GM19397 (cell line): Measurements from ENCODE around the gene EIF4E3.

Experiments
- ATAC-seq: cut with Tn5 transposase; IDR thresholded peaks from one replicate; pipeline ENCODE4 v1.9.1; 2021; ENCODE audit warnings: mild to moderate bottlenecking, moderate library complexity; ENCODE audit not compliant: unreplicated experiment

The EIF4E3 gene

DNA sequence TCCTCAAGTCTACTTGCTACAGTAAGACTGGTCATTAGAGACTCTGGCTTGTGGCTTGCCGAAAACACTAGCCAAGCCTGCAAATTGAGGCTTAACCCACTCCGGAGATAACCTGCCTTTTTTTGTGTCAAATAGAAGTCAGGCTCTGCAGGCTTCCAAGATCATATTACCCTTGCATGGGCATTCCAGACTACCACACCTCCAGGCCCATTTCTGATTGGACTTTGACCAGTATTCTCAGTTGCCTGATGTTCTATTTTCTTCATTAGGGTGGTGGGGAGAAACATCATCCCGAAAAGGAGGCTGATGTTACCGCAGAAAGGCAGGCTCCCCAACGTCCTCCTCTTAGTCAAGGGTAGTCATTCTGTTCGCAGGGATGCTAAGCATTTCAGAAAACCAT, 73.6 kb downstream of the EIF4E3 start:
- no peak for ATAC-seq

- ATAC-seq: no peak
Measured at GRCh38 chr3:71650372-71650771, 74.8 kb downstream of the EIF4E3 start.

DNA sequence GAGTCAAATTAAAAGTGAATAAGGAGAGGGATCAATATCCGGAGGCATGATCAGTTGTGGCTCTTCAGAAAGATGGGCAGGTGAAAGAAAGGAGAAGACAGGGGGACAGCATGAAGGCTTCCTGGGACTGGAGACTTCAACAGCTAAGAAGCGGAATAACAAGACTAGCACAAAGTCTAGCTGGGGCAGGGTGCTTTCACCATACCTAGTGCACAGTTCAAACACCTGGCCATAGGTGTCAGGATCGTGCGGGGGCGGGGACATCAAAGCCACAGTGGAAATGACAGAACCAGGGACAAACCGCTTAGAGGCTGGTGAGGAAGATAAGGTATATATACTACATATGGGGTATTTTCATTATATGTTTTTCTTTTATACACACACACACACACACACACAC, 75.4 kb downstream of the EIF4E3 start:
- ATAC-seq: no peak

DNA sequence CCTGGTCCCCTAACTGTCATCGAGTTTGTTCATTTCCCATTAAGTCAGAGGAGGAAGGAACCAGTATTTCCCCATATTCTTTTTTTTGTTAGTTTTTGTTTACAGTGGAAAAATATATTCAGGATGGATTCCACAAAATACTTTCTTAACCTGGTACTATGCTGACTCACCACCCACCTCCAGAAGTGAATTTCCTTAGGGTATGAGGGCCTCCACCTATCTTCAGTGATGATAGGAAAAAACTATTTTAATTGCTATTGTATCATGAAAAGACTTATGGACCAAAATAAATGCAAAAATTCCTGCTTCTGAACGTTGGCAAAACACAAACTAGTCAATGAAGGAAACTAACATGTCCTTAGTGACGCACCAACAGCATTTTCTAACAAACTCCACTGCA, 77.5 kb downstream of the EIF4E3 start:
- ATAC-seq: no peak

DNA sequence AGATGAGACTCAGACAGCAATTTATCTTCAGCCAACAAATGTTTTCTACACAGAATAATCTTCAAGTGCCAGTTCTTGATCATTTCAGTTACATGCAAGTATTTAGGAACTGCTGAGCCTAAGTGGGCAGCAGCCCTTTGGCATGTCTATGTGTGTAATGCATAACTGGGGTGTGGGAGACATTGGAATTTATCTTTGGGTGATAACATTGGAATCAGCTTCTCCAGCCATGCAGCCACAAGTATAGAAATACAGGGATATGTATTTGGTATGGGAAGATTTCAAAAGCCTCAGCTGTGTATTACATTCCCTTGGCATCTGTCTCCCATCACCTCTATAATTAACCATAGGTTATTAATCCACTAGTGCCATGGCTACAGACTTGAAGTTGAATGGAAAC, 78.2 kb downstream of the EIF4E3 start:
- no peak for ATAC-seq

- no peak for ATAC-seq
Measured at GRCh38 chr3:71645140-71645539, 80.1 kb downstream of the EIF4E3 start.

GRCh38 chr3:71641674-71642073, 83.5 kb downstream of the EIF4E3 start:
- ATAC-seq: no peak

- no peak for ATAC-seq
Measured at GRCh38 chr3:71640331-71640983, 84.7 kb downstream of the EIF4E3 start.

- no peak for ATAC-seq
Measured at GRCh38 chr3:71636482-71636881, 88.7 kb downstream of the EIF4E3 start.

GRCh38 chr3:71636001-71636400, 89.2 kb downstream of the EIF4E3 start:
- no peak for ATAC-seq

DNA sequence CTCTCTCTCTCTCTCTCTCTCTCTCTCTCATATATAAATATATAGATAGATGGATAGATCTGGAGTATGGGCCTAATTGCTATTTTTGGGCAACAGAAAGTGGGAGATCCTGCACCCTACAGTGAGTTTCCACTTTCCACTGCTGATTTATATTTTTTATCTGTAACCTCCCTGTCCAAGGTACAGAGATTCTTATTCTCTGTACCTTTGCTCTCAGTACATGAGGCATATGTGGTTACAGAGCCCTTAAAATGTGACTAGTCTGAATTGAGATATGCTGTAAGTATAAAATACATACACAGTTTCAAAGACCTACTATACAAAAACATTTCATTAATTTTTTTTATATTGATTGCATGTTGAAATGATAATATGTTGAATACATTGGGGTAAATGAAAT, 90.5 kb downstream of the EIF4E3 start:
- no peak for ATAC-seq

- no peak for ATAC-seq
Measured at GRCh38 chr3:71629711-71630110, 95.5 kb downstream of the EIF4E3 start.

DNA sequence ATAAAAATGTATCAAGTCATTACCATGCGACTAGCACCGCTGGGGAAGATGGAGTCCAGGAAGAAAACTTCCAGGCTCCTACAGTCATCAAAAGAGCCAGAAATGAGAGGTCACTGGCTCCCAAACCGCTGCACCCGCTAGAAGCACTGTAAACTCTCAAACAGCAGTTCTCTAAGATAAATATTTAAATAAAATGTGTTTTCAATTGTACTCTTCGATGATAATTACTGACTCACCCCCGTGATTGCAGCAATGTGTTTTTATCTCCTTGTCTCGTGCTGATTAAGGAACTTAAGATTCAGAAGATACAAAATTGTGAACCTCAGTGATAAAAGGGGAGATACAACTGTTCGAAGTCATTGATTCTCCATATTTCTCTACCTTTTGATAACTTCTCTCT, 95.9 kb downstream of the EIF4E3 start:
- ATAC-seq: no peak

DNA sequence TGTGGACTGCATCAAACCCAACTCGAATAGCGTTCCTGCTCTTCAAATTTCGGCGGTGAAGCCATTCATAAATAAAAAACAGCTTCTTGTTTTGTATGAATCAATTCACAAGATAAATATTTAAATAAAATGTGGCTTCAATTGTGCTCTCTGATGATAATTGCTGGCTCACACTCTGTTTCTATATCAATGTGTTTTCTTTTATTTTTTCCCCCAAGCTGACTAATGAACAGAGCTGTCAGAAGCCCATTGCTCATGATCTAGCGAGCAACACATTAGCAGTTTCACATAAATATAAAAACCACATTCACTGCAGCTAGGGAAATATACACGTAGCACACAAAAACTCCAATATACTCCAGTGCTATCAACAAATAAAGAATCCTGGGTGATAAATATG, 96.7 kb downstream of the EIF4E3 start:
- ATAC-seq: no peak

- no peak for ATAC-seq
Measured at GRCh38 chr3:71625676-71626075, 99.5 kb downstream of the EIF4E3 start.
